NCI-H2081 treated with DMSO at 0.1 percent for 48 hours (cell line): ENCODE measurements around the gene TFG.
"Not testable (repeated sequence)": the region's sequence is repeated elsewhere in the genome, so short reads cannot be mapped to it uniquely, and the experiment has no call there.

Experiments used
- DNase-seq: peaks from one replicate; lab custom pipeline; 2025; lab: John Stamatoyannopoulos, UW

The TFG gene

DNA sequence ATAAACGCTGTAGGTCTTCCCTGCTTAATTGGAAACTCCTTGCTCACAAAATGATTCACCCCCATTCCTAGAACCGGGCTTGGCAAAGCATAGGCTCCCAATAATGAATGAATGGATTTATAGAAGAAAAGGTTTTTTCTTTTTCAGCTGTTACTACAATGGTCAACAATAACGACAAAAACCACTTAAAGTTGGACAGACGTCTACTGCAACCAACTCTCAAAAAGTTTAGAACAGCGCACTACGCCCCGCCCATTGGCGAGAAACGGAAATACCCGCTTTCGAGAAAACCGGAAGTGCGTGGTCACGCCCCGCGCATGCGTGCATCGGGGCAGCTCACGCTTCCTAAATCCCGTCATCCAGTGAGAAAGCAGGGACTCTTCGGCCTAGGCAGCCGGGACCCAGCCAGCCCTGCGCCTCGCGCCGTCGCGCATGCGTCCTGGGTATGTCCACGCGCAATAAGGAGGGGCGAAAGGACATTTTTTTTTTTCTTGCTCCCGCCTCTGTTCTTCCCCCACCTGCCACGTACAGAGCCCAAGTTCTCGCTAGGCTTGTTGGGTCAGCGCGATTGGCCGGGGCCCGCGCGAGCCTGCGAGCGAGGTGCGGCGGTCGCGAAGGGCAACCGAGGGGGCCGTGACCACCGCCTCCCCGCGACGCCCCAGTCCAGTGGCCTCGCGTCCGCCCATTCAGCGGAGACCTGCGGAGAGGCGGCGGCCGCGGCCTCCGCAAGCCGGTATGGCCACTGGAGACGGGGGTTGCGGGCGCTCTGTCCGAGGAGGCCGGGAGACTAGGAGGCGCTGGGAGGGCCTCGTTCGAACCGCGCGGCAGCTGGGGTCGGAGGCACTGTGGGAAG, at the start of gene TFG:
TSS of gene TFG (plus strand) at position 506 of the 853 bp plus-strand sequence. CDS start 4,192 bp downstream, outside the sequence.
- peak; percentile 96 for DNase-seq

DNA sequence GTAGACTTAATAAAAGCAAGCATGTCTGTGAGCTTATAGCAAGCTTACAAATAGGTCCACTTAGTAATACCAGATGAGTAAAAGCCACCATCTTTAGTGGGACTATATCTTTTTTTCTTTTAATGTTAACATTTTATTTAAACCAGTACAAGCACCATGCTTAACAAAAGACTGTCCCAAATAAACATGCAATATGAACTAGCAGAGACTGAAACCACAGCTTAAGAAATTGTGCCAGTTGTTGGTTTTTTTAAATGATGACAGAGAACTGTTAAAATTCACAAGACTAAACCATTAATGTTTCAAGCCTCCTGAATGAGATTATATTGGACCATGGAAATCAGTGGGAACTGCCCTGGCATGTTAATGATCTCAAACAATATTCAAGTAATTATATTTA, 48.0 kb upstream of the TFG start:
- DNase-seq, result not testable (repeated sequence)

DNA sequence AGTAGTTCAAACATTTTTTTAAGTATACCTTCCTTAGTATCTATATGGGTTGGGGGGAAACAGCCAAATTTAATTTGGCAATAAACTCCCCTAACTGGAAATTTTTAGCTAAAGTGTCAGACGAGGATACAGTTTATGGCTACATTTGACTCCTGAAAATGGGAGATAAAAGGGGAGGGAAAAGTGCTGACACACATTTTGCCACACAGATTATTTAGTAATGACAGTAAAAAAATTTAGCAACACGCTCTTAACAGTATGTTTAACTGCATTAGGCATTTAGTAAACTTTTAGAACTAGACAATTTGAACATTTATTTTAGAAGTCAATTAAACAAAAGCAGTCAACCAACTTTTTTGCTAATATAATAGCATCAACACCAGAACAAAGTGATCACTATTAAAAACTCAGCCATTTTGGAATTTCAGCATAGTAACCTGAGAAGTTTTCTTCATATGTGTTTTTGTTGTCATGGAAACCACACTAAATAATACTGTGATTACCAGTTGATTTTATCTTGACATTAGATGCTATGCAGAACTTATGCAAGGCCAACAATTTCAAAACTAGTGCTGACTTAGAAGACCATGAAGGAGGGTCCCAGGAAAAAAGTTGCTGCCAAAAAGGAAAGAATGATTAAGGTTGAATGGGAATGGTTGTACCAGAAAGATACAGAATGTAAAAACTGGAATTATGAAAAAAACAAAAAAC, 47.0 kb upstream of the TFG start:
- DNase-seq, result no peak

DNA sequence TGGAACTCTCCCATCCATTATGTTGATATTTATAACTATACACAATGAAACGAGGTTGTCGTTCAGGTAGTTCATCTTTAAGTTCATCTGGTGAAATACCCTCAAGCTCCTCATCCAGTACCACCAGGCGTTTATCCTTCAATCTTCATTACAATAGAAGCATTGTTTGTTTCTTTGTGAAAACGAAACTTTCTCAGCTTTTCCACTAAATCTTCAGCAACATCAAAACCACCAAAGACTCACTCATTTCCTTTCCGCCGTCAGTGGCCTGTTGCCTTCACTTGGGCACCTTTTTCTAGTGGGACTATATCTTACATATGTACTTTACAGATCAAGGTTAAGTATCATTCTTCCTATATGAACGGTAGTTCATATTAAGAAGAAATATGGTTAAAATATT, 44.1 kb upstream of the TFG start:
- no peak for DNase-seq

DNA sequence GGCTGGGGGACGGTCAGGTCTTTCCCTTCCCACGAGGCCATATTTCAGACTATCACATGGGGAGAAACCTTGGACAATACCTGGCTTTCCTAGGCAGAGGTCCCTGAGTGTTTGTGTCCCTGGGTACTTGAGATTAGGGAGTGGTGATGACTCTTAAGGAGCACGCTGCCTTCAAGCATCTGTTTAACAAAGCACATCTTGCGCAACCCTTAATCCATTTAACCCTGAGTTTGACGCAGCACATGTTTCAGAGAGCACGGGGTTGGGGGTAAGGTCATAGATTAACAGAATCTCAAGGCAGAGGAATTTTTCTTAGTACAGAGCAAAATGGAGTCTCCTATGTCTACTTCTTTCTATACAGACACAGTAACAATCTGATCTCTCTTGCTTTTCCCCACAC, 42.6 kb upstream of the TFG start:
- not testable (repeated sequence) for DNase-seq

DNA sequence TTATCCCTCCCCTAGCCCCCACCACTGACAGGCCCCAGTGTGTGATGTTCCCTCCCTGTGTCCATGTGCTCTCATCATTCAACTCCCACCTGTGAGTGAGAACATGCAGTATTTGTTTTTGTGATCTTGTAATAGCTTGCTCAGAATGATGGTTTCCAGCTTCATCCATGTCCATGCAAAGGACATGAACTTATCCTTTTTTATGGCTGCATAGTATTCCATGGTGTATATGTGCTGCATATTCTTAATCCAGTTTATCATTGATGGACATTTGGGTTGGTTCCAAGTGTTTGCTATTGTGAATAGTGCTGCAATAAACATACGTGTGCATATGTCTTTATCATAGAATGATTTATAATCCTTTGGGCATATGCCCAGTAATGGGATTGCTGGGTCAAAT, 42.0 kb upstream of the TFG start:
- DNase-seq, result not testable (repeated sequence)

DNA sequence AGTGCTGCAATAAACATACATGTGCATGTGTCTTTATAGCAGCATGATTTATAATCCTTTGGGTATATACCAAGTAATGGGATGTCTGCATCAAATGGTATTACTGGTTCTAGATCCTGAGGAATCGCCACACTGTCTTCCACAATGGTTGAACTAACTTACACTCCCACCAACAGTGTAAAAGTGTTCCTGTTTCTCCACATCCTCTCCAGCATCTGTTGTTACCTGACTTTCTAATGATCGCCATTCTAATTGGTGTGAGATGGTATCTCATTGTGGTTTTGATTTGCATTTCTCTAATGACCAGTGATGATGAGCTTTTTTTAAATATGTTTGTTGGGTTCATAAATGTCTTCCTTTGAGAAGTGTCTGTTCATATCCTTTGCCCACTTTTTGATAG, 38.3 kb upstream of the TFG start:
- DNase-seq, result not testable (repeated sequence)

DNA sequence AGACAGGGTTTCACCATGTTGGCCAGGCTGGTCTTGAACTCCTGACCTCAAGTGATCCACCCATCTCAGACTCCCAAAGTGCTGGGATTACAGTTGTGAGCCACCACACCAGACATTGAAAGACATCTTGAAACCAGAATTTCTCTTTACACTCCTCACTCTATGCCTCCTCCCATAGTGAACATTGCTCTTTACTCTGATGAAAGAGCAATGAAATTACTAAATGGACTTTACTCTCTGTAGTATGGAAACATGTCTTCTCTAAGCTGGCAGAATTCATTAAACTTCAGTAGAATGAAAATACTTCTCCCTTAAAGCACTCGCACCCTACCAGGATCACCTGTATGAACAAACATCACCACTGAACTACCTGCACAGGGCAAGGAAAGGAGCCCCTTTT, 27.8 kb upstream of the TFG start:
- no peak for DNase-seq

DNA sequence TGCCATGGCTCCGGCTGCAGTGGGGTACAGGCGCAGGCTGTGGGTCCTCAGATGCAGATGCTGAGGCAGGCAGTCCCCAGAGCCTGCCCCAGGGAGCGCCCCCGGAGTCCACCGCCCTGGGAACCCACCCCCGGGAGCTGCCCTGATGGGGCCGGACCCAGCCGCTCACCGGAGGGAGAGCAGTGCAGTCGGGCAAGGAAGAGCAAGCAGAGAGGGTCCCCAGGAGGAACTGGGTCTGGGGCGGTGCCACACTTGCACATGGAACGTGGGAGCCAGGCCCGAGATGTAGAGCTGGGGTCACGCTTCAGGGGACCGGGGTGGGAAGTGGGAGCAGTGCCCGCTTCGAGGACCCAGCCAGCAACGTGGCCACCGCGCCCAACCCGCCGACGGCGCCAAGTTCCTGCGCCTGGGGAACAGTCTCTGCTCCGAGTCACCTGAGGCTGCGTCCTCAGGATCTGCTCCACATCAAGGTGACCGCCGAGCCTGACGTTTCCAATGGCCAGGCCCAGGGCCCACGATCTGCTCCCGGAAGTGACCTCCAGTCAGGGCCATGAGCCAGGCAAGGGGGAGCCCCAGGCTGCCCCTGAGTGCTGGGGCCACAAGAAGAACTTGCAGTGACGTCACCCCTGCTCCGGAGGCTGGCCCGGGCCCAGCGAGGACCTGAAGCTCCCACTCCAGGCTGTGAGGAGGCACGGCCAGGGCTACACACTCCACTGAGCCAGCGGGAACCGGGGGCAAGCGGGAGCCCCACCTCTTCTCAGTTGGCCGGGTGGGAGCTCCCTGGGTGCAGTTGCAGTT, 27.0 kb upstream of the TFG start:
- DNase-seq, result no peak

DNA sequence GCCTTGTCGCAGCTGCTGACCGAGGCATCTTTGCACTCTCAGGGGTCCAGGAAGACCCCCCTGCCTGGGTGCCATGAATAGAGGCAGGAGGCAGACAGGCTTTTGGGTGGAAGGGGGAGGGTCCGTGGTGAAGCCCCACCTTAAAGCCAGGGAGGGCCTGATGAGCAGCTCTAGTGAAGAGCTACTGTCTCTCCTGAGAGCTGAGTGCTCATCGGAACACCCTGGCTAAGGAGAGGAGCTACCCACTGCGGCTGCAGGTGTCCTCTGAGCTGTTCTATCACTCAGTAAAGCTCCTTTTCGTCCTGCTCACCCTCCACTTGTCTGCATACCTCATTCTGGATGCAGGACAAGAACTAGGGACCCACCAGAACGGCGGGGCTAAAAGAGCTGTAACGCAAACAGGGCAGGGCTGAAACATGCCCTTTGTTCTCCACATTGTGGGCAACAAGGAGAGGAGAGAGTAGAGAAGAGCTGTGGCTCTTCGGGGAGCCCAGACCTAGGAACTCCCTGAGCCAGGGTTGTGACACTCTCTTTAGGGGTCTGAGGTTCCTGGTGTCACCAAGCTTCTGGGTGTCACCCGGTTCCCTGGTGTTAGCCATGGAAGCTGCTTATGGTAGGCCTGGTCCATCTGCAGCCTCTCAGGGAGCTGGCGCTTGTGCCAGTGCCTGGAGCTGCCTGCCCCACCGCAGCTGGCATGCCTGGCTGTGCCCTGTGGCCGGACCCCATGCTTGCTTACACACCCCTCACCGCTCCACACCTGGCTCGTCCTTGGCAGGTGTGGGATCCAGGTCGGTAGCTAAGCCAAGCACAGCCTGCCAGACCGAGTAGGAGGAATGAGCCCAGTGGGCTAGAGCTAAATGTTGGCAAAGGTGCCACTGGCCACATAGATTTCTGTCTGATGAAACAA, 26.2 kb upstream of the TFG start:
- DNase-seq, result no peak

DNA sequence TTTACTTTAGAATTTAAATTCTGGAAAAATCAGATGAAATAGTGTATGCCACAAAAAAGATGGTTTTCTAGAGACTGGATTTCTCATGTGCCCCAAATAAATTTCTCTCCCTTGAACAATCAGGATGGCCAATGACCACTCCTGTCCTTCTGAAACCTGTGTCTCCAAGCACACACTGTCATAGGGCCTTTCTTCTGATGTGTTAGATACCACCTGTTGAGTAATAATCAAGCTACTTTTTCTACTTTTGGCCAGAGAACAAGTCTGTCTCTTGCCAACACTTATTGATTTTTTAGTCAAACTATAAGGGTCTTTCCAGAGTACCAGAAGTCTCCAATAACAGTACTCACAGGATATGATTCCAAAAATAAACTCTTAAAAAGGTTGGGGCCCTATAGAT, 16.1 kb upstream of the TFG start:
- no peak for DNase-seq

DNA sequence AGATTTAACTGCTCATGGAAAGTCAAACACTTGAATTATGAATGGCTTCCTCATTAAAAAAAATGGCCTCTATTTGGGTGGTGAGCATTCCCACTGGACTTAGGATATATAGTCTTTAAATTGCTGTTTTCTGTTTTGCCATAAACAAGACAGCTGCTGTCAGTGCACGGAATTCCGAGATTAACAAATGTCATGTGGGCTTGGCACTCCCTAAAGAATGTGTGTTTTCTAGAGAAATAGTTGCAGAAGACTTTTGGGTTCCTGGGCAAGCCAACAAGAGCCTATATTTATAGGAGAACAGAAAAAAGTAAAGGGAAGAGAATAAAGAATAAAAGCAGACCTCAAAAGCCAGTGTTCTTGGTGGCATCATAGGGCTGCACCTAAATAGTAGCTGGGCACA, 13.6 kb upstream of the TFG start:
- no peak for DNase-seq

DNA sequence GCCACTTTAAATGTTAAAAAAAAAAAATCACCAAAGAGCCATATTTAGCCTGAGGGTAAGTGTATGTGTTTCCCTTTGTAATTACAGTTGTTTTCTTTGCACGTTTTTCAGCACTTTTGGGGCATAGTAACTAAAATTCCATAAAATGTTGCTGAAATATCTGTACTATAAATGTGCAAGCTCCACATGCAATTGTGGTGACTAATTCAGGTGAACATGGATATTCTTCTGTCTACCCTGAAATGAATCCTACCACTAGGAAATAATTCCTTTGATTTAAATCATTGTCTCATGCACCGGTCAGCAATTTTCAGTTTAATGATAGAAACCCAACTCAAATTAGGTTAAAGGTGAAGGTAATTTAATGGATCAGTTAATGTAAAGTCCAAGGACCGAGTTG, 13.1 kb upstream of the TFG start:
- no peak for DNase-seq

DNA sequence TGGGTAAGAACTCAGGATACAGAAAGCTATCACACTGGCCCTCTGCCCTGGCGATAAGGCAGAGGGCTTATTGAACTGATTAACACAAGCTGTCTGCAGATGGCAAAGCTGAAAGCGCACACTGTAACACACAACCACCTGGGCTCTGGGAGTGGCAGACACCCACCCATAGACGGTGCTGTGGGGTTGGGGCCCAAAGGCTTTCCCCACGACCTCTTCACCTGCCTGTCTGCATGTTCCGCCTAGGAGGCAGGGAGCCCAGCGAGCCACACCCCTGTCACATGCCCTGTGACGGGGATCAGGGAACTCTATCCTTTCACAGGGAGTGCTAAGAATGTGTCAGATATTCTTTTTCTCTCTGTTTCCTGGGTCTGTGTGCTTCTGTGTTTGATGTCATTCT, 12.1 kb upstream of the TFG start:
- DNase-seq, result no peak

DNA sequence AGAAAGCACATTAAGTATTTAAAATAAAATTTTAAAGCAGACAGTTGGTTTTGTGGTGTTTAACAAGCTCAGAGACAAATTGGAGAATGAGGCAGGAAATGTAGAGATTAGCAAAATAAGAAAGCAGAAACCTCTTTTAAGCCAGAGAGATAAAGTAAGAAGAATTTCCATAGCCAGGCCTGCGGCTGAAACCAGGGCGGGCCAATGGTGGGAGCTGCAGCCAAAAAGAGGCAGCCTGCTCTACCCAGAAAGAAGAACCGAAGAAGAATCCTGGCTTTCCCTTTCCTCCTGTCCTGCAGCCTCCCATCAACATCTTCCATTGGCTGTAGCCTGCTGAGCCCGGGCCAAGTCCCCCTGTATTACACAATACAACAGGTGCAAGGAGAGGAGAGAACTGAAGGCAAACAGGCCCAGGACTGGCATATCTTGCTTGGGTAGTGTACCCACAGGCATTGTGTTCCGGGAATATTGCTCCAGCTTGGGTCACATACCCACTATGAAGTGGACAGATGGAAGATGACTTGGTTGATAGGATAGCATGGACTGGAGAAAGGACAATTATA, 11.5 kb upstream of the TFG start:
- DNase-seq, result no peak

DNA sequence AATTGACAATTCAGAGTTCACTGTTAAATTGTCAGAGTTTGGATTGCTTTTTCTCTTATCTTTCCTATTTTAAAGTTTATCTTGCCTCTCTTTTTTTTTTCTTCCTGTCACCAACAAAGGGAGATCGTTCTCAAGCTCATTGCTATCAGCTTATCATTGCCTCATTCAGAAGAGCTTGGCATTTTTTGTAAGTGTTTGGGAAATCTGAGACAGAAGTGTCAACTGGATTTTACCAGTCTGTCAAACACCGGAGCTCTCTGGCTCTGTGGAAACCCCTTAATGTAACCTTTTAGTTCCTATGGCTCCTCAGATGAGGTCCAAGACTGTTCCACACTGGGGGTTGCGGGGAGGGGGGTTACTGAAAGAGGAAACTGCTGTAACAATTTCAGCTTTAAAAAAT, 10.6 kb upstream of the TFG start:
- no peak for DNase-seq

DNA sequence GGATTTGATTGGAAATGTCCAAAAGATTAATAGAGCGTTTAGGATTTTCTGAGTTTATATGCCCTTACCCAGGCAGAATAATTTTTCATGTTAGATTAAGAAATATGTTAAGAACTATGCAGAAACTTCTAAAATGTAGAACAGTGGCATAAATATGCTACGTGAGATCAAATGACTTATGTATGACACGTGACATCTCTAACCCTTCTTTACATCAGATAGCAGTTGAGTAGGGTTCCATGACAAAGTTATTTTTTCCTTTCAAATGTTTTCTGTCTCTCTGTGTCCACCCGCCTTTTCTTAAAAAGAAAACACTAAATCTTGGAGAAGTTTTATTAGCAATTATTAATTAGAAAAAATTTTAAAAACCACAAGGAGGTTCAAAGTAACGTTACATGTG, 8.6 kb upstream of the TFG start:
- no peak for DNase-seq

DNA sequence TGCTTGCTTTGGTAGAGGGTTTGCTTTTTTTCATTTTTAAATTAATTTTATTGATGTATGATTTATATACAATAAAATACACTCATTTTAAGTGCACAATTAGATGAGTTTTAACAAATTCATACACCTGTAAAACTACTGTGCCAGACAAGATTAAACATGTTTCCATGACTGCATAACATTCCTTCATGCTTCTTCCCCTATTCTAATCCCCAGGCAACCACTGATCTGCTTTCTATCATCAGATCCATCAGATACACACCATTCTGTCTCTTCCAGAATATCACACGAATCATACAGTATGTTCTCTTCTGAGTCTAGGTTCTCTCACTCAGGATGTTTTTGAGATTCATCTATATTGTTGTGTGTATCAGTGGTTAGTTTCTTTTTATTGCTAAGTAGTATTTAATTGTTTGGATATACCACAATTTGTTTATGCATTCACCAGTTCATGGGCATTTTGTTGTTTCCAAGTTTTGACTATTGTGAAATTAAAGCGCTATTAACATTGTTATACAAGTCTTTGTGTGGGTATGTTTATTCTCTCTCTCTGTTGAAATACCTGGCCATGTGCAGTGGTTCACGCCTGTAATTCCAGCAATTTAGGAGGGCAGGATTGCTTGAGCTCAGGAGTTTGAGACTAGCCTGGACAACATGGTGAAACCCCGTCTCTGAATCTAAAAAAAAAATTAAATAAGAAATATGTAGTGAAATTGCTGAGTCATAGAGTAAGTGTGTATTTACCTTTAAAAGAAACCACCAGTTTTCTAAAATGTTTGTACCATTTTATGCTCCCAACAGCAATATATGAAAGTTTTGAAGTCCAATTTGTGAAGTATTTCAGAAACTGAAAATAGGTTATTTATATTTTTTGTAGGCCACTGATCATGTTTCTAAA, 7.0 kb upstream of the TFG start:
- no peak for DNase-seq

DNA sequence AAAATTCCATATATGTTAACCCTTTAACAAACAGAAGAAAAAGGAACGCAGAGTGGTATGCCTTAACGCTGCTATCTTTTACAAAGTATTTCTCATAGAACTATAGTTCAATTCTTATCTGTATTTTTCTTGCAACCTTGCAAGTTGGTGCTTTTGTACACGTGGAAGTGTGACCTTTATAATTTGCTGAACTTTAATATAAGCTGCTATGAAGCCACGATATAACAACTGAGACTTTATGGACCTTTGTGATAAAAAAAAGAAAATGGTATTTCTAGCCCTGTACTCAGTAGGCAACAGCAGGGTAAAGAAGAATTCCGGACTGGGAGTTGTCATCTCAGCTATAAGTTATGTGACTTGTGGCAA, 6.3 kb upstream of the TFG start:
- no peak for DNase-seq

DNA sequence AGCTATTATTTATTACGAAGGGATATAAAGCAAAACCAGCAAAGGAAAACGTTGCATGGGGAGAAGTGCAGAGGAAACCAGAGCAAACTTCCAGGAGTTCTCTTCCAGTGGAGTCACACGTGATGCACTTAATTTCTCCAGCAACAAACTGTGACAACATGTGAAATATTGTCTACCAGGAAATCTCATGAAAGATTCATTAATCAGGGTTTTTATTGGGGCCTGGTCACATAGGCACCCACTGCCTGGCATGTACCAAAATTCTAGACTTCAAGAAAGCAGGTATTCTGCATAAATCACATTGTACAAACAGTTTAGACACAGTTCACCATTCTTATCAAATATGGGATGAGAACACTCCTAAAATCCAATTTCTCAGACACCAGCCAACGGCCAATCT, 5.4 kb upstream of the TFG start:
- no peak for DNase-seq
